Motor neuron (in vitro differentiated cells): ENCODE results near the gene SMAD3. TPM values are rescaled to one million over a fixed set of nuclear protein-coding genes. Genes with fewer than 3 reads are reported as not detected.

ENCODE experiments used
- ATAC-seq, 8 experiments: fragments of 200-7000 bp; cut with Tn5 transposase; replicated peaks in 6 of 8; 2 replicates each; pipeline ENCODE4 v1.8.0; 2021; ENCODE audit warnings: mild to moderate bottlenecking in 8 of 8, moderate library complexity in 8 of 8
- H3K27ac ChIP-seq, 2 donors: fragments of 250-450 bp; sonication (Bioruptor Pico); 2 replicates each; pipeline ENCODE4 v1.9.0; 2021; ENCODE audit warnings: antibody characterized with exemption in 2 of 2, mild to moderate bottlenecking in 2 of 2, moderate library complexity in 1 of 2
- H3K4me1 ChIP-seq, 2 donors: fragments of 250-450 bp; sonication (Bioruptor Pico); replicated peaks in 1 of 2; 2 replicates each; pipeline ENCODE4 v1.6.1; 2021; ENCODE audit warnings: antibody characterized with exemption in 2 of 2, mild to moderate bottlenecking in 2 of 2, moderate library complexity in 1 of 2
- H3K4me3 ChIP-seq, 5 donors: fragments of 250-450 bp; sonication (Bioruptor Pico); 2 replicates each; pipeline ENCODE4 v1.9.0; 2021; ENCODE audit warnings: antibody characterized with exemption in 5 of 5, mild to moderate bottlenecking in 5 of 5, moderate library complexity in 4 of 5
- WGBS, 10 experiments: fragments of 450-650 bp; shearing (Covaris generic); methylation state at CpG; one replicate each; pipeline ENCODE4 v1.0.0; 2022; 5-methylcytosine and 5-hydroxymethylcytosine counted together
- in situ Hi-C, 9 experiments: fragments of 400-800 bp; cut with MboI; loops; one replicate each; pipeline ENCODE4 v1.15.0; 2021; ENCODE audit warnings: low sequenced_read_pairs in 9 of 9, low pct_unique_long_range_greater_than_20kb in 2 of 9; ENCODE audit not compliant: unreplicated experiment in 9 of 9
- total RNA-seq, 8 experiments: library from RNA; unstranded; fragments of 300-600 nt; gene quantifications; 2 replicates each; pipeline versions ENCODE4 v1.2.3 to v1.2.4, GENCODE V29; 2022

Gene SMAD3
- total RNA-seq, 8 experiments from 2014 or later = 4.4 to 57.9 (median 13.9) TPM

DNA sequence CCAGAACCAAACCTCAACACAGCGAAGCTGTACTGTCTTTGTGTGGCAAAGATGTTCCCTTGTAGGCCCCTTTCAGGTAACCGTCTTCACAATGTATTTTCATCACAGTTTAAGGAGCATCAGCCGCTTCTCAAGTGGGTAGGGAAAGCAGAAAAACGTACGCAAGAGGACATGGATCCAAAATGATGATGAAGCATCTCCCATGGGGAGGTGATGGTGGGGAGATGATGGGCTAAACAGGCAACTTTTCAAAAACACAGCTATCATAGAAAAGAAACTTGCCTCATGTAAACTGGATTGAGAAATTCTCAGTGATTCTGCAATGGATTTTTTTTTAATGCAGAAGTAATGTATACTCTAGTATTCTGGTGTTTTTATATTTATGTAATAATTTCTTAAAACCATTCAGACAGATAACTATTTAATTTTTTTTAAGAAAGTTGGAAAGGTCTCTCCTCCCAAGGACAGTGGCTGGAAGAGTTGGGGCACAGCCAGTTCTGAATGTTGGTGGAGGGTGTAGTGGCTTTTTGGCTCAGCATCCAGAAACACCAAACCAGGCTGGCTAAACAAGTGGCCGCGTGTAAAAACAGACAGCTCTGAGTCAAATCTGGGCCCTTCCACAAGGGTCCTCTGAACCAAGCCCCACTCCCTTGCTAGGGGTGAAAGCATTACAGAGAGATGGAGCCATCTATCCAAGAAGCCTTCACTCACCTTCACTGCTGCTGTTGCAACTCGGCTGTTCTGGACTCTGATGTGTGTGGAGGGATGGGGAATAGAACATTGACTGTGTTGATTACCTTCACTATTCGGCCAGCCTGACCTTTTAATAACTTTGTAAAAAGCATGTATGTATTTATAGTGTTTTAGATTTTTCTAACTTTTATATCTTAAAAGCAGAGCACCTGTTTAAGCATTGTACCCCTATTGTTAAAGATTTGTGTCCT is 129.0 kb downstream of the SMAD3 start:
- Histone ChIP-seq H3K4me3 (no peak overlapping the region), H3K4me1 (no peaks in the 10 kb centered on the region), H3K27ac (no peak overlapping the region)
- 52 to 100% (median 91%) methylated on average over 1 to 9 of the region's 9 CpGs; no CpG with 5 or more reads in 1 of the 10 experiments for WGBS, 10 experiments
- ATAC-seq = no peak
- in situ Hi-C loops = no loop called here

DNA sequence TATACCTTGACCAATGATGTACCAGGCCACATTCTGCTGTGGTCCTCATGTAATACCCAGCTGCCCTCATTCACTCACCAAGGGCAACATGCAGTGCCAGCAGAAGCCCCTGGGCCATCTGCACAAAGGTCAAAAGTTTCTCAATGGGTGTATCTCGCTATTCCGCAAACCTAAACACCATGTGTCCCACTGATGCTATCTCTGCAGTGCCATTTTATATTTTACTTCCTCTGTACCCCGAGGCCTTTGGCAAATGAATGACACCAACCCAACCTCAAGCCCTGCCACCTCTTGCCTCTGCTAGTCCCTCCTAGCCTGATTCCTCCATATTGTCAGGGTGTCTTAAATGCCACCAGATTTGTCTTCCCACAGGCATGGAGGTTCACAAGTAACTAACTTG is 129.9 kb downstream of the SMAD3 start:
- H3K4me3 ChIP-seq = no peak overlapping the region
- no peak overlapping the region for H3K27ac ChIP-seq
- in situ Hi-C loops = no loop called here
- no peaks in the 10 kb centered on the region for H3K4me1 ChIP-seq
- no peak for ATAC-seq
- WGBS, 10 experiments = 83 to 100% (median 100%) methylated on average over 1 to 3 of the region's 3 CpGs; no CpG with 5 or more reads in 3 of the 10 experiments

DNA sequence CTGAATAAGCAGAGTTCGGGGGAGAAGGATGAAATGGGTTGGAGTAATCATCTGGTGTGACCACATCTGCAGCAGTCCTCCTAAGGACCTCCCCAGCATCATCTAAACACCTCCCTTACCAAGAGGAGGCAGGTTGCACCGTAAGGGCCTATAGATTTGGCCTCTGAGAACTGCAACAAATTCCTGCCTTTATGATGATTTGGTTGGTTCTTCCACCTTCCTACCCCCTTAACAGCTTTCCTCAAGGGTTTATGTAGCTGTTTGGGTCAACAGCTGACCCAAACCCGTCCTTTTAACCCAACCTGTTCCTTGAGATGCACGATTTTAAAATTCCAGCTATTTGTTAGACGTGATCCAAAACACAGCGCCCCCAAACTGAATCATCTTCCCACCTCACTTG is 130.8 kb downstream of the SMAD3 start:
- in situ Hi-C loops = no loop called here
- Histone ChIP-seq H3K4me1 (no peaks in the 10 kb centered on the region), H3K27ac (no peak overlapping the region), H3K4me3 (no peak overlapping the region)
- ATAC-seq = no peak
- 68 to 100% (median 88%) methylated on average over 1 to 6 of the region's 6 CpGs; no CpG with 5 or more reads in 4 of the 10 experiments for WGBS, 10 experiments

DNA sequence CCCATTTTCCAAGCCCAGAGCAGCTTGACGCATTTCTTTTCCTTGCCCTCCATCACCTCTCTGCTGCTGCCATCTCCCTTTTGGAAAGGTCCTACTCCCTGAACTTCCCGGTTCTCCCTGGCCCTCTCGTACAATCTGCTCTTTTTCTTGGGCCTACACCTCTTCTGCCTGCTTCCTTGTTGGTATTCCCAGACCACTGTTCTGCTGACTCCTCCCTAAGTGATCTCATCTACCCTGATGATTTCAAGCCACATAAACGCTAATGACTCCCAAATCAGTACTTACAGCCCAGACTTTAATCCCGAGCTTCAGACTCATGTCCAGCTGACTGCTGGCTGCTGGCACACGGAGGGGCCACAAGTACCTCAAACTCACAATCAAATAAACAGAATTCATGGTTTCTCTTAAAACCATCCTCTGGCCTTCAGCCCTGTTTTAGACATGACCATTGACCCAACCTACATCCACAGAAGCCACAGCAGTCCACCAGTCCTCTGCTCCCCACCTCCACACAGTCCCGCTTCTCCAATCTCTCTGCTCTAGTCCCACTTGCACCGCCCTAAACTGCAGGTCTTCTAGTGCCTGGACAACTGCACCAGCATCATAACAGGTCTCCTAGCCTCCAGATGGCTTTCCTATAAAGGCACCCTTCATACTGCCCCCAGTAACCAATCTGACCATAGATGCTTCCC is 131.4 kb downstream of the SMAD3 start:
- no peak overlapping the region for H3K27ac ChIP-seq
- in situ Hi-C loops = no loop called here
- no peak overlapping the region for H3K4me3 ChIP-seq
- whole genome bisulfite sequencing, 10 experiments = 27 to 100% (median 80%) methylated on average over 1 to 8 of the region's 8 CpGs; no CpG with 5 or more reads in 1 of the 10 experiments
- no peaks in the 10 kb centered on the region for H3K4me1 ChIP-seq
- ATAC-seq = peak; percentile 33 to 94 (median 70)

DNA sequence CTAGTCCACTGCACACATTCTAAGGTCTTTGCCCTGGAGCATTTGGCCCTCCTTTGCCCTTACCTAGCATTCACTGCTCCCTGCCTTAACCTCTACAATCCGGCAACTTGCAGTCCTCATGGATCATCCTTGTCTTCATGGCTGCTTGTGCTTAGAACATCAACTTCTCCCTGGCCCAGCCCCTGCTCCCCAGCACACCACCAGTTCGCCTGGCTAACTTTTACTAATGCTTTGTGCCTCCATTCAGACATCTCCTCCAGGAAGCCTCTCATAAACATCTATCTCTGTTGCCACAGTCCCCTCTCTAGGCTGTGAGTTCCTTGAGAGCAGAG is 131.9 kb downstream of the SMAD3 start:
- H3K27ac ChIP-seq = no peak overlapping the region
- WGBS, 10 experiments = 38 to 100% (median 95%) methylated on average over 1 to 2 of the region's 2 CpGs; no CpG with 5 or more reads in 4 of the 10 experiments
- in situ Hi-C loops = no loop called here
- peak in 2 of 8 experiments; percentile 2 to 10 for ATAC-seq
- no peak overlapping the region for H3K4me3 ChIP-seq
- H3K4me1 ChIP-seq = no peaks in the 10 kb centered on the region

DNA sequence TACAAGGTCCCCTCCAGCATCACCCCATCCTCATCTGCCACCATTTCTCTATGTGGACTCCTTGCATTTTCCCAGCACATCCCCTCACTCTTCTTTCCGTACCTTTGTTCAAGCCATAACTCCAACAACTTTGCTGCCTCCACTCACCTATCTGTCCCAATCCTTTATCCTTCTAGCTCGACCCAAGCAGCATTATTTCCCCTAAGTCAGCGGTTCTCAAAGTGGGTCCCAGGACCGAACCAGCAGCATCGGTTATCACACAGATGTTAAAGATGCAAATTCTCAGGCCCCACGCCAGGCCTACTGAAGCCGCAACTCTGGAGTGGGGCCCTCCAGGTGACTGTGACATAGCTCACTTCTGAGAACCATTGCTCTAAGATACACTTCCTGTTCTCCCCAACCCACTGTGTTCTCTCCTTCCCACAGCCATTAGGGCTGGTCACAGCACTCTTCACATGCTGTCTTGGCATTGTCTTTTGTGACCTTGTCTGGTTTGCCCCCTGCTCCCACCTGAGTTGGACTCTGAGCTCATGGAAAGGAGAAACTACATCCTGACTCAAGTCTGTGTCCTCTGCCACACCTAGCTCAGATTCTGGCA is 132.9 kb downstream of the SMAD3 start:
- ATAC-seq = peak in 1 of 8 experiments; percentile 3
- Histone ChIP-seq H3K4me3 (no peak overlapping the region), H3K27ac (no peak overlapping the region), H3K4me1 (no peaks in the 10 kb centered on the region)
- 85 to 100% (median 94%) methylated on average over 1 to 6 of the region's 7 CpGs; no CpG with 5 or more reads in 2 of the 10 experiments for WGBS, 10 experiments
- in situ Hi-C loops = no loop called here

DNA sequence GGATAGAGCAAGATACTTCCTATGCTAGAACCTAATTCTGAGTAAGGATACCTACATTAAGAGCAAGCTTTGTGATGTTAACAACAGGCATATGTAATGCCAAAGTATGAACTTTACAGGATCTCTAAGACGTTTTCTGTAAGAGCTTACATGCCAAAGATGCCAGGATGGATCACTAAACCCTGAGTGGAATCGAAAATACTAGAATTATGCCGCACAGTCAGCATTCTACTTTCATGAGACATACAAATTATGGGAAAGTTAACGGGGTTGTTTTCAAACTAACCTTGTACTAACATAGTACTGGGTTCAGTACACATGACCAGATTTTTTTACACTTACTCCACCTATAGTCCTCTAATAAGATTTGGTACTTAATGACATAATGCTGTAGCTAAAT is 134.0 kb downstream of the SMAD3 start:
- WGBS, 10 experiments = 47 to 100% (median 92%) methylated on average over 1 to 4 of the region's 4 CpGs; no CpG with 5 or more reads in 1 of the 10 experiments

DNA sequence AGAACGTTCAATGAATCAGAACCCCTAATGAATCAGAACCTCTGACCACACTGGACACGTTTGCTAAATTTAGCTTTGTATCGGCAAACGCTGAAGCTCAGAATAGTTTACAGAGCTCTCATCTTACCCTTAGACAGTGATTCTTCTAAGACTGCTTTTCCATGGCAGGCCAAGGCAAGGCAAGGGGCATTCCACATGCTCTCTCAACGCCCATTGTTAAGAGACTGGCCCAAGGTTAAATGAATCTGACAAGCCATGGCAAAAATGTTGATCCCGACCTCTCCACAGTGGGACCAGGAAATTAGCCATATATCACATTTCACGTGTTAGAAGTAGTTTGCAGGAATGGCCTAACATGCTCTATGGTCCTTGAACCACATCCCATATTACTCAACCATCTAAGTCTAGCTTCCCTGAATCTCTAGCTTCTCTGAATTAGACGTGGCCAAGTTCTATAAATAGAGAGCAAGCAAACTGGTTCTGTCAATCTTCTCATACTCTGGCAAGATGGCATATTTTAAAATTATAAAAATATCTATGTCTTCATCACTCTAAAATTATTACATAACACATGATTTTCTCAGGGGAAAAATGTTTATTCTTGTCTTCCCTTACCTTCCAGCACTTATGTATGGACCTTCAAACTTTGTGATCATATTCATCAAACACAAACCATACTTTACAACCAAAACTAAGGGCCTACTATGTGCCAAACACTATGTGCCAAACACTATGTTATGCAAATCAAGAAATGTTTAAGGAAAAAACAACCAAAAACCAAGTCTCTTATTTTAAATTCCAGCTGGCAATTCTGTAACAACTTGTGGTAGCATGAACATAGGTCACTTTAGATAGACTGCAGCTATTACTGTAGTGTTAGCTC is 134.7 kb downstream of the SMAD3 start:
- Histone ChIP-seq H3K4me1 (no peaks in the 10 kb centered on the region), H3K27ac (no peak overlapping the region), H3K4me3 (no peak overlapping the region)
- peak in 1 of 8 experiments; percentile 9 for ATAC-seq
- 42 to 100% (median 74%) methylated on average over 1 to 8 of the region's 8 CpGs; no CpG with 5 or more reads in 1 of the 10 experiments for WGBS, 10 experiments
- in situ Hi-C loops = no loop called here

More for the DNA sequence above, 134.0 kb downstream of the SMAD3 start:
- in situ Hi-C loops = no loop called here
- no peak overlapping the region for H3K27ac ChIP-seq
- no peak for ATAC-seq
- no peak overlapping the region for H3K4me3 ChIP-seq
- no peaks in the 10 kb centered on the region for H3K4me1 ChIP-seq

DNA sequence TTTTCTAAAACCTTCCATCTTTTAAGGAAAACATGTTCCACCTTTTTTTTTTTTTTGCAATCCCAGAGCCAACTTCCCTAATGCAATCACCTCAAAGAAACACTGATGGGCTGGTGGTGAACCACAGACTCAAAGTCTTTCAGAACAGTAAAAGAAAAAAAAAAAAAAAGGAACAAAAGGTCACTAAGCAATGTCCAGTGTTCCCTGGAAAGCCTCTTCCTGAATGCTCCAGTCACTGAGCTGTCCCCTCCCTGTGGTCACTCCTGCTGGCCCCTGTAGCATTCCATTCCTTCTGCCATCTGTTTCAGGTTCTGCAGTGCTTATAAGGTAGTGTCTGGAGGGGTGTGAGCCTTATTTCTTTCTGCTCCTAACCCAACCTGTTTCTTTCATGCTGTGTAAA is 135.7 kb downstream of the SMAD3 start:
- in situ Hi-C loops = no loop called here
- ATAC-seq = peak in 2 of 8 experiments; percentile 12 to 27
- Histone ChIP-seq H3K27ac (no peak overlapping the region), H3K4me3 (no peak overlapping the region), H3K4me1 (no peaks in the 10 kb centered on the region)

DNA sequence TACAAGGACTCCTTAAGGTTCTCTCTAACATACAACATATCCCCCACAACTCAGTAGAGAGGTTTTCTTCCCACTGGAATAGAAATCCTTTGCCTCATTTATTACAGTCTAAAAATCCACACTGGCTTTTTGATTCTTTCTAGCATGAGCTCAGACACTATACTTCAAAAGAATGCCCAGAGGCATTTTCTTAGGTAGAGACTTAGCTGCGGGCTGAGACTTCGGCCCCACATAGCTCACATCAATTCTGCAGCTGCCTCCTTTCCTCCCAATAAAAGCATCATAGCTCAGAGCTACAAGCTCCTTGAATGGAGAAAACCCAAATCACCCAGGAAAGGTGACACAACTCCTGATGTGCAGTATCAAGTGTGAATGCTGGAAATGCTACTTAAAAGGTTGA is 136.7 kb downstream of the SMAD3 start:
- no peaks in the 10 kb centered on the region for H3K4me1 ChIP-seq
- ATAC-seq = no peak
- in situ Hi-C loops = no loop called here
- WGBS, 10 experiments = 75 to 100% (median 95%) methylated on average over 2 of the region's 2 CpGs; no CpG with 5 or more reads in 5 of the 10 experiments
- H3K4me3 ChIP-seq = no peak overlapping the region
- no peak overlapping the region for H3K27ac ChIP-seq

DNA sequence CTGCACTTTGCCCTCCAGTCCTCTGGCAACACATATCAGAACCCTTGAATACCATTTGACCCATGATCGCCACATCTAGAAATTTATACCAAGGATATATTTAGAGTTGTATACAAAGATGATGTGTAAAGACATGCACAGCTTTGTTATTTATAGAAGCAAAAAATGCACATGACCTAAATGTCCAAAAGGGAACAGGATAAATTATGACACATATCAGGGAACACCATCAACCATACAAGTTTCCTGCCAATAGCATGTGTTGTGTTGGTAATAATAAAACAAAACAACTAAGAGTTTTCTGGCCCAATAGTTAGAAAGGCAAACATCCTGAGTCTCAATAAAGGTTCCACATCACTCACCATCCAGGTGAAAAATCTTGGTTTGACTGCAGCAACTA is 137.6 kb downstream of the SMAD3 start:
- H3K4me3 ChIP-seq = no peak overlapping the region
- no peak overlapping the region for H3K27ac ChIP-seq
- 83 to 100% (median 100%) methylated on average over 1 of the region's 1 CpG; no CpG with 5 or more reads in 5 of the 10 experiments for WGBS, 10 experiments
- in situ Hi-C loops = no loop called here
- ATAC-seq = no peak
- no peaks in the 10 kb centered on the region for H3K4me1 ChIP-seq

DNA sequence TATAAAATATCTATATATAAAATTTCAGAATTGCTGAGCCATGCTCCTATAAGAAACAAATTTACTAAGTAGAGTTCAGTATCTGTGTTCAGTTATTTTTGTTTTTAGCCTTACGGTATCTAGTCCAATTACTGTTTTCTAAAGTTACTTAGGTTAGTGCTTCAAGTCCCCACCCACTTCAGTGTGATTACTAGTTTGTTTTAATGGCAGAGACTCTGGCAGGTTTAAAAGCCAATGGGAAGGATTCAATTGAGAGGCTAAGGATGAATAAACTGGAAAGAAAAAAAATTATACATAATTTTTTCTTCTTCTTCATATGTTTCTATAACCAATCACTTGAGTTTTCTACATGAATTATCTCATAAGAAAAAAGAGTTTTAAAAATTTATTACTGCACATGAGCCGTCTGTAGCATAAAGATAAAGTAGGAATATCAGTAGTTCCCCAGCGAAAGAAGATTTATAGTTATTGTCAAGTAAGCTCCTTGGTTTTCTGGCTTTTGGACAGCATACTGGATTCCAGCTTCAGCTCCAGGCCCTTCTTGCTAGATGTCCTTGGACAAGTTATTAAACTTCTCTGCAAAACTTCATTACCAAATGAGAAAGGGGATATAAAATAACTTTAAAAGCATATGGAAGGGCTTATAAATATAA is 142.3 kb downstream of the SMAD3 start:
- Histone ChIP-seq H3K27ac (no peak overlapping the region), H3K4me3 (no peak overlapping the region), H3K4me1 (no peaks in the 10 kb centered on the region)
- 86 to 100% (median 100%) methylated on average over 1 to 3 of the region's 3 CpGs for WGBS, 10 experiments
- no peak for ATAC-seq
- in situ Hi-C loops = no loop called here
